Mesodermal cell (in vitro differentiated cells): ENCODE measurements around the gene CEP112.

Experiments
- H3K27ac ChIP-seq: 2 replicates; pipeline ENCODE4 v1.7.0; 2013; ENCODE audit warnings: mild to moderate bottlenecking, low read depth, low read length, moderate library complexity; ENCODE audit not compliant: severe bottlenecking
- H3K36me3 ChIP-seq: 2 replicates; pipeline ENCODE4 v1.7.1; 2013; ENCODE audit warnings: mild to moderate bottlenecking, low read length, moderate library complexity; ENCODE audit not compliant: control insufficient read depth, insufficient read depth
- H3K4me1 ChIP-seq: one replicate; pipeline ENCODE4 v1.7.1; 2013; ENCODE audit warnings: mild to moderate bottlenecking, low read length; ENCODE audit not compliant: insufficient read depth, control insufficient read depth, poor library complexity, severe bottlenecking
- H3K4me3 ChIP-seq: 2 replicates; pipeline ENCODE4 v1.7.0; 2013; ENCODE audit warnings: low read length, control low read depth, mild to moderate bottlenecking; ENCODE audit not compliant: insufficient read depth, poor library complexity, severe bottlenecking; ENCODE audit errors: extremely low read depth
- H3K9me3 ChIP-seq: 2 replicates; pipeline ENCODE4 v1.7.1; 2013; ENCODE audit warnings: mild to moderate bottlenecking, low read length, moderate library complexity; ENCODE audit not compliant: control insufficient read depth
- WGBS, 2 experiments: methylation state at CpG; one replicate each; pipeline ENCODE4 v1.1.5; 2013; ENCODE audit warnings: missing lambda C conversion rate in 2 of 2; ENCODE audit not compliant: insufficient coverage in 2 of 2; 5-methylcytosine and 5-hydroxymethylcytosine counted together

The CEP112 gene

DNA sequence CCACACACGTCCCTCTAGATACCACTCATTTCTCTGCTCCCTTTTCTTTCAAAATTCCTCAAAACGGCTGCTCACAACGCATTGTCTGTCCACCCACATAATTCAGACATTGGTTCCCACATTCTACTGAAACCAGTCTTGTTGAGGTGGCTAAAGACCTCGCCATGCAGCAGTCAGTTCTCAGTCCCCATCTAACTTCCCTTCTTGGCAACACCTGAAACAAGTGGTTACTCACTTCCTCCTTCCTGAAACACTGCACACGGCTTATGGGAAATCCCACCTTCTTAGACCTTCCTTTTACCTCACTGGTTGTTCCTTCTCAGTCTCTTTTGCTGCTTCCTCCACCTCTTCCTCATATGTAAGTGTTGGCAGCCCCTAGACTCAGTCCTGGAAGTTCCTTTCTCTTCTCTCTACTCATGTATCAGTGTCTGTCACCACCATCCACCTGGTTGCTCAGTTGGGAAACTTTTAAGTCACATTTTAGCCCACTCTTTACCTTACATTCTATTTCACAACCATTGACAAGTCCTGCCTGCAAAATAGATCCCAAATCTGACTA, 277.1 kb downstream of the CEP112 start:
- H3K27ac ChIP-seq, result no peak overlapping the region
- H3K4me1 ChIP-seq, result peaks cover 7% of the 10 kb centered on the region
- 92 to 96% methylated on average over 5 of the region's 5 CpGs for WGBS, 2 experiments
- no peaks in the 10 kb centered on the region for H3K9me3 ChIP-seq
- H3K4me3 ChIP-seq, result no peak overlapping the region
- no peaks in the 10 kb centered on the region for H3K36me3 ChIP-seq

DNA sequence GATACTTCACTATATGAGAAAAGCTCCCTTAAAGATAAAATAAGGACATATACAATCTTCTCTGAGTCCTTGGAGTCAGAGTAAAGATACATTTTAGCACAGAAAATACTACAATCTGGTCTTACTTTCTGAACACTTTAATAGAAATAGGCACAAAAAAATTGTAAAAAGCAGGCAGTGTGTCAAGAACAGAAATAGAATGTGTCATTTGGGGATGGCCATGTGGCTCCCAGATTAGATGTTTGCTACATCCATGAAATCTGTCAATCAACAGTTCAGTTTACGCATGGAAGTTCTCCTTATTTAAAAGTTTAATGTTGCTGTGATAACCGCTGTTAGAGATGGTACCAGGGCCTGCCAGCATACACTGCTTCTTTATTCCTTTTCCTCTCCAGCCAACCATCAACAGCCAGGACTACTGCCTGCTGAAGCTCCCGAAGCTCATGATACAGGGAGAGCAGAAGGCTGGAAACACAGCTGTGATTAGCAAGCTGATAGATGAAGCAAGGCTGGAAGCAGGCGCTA, 278.5 kb downstream of the CEP112 start:
- Histone ChIP-seq H3K9me3 (no peaks in the 10 kb centered on the region), H3K4me1 (peaks cover 2% of the 10 kb centered on the region), H3K36me3 (no peaks in the 10 kb centered on the region), H3K4me3 (no peak overlapping the region), H3K27ac (no peak overlapping the region)
- WGBS, 2 experiments, result 83% methylated on average over 1 of the region's 4 CpGs; no CpG with 5 or more reads in 1 of the 2 experiments

DNA sequence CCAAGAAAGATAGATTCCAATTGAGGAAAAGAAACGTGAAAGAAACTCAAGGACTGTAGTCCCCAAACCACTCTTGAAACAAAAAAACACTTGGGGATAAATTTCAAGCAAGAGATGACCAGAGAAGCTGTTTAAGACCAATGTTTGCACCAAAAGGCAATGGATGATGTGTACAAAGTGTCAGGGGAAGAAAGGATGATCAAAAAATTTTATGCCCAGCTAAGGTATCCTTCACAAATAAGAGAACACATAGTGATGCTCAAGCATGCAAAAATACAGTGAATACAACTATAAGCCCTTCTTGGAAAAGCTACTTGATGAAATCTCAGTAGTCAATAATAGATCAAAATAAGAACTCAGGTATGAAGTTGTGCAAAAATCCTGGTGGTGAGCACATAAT, 281.1 kb downstream of the CEP112 start:
- Histone ChIP-seq H3K9me3 (no peaks in the 10 kb centered on the region), H3K4me1 (no peaks in the 10 kb centered on the region), H3K4me3 (no peak overlapping the region), H3K36me3 (no peaks in the 10 kb centered on the region), H3K27ac (no peak overlapping the region)
- 100% methylated on average over 1 of the region's 1 CpG; no CpG with 5 or more reads in 1 of the 2 experiments for WGBS, 2 experiments

GRCh38 chr17:65902831-65903522, 289.0 kb downstream of the CEP112 start:
- no peaks in the 10 kb centered on the region for H3K36me3 ChIP-seq
- no peaks in the 10 kb centered on the region for H3K4me1 ChIP-seq
- H3K27ac ChIP-seq, result no peak overlapping the region
- H3K9me3 ChIP-seq, result no peaks in the 10 kb centered on the region
- no peak overlapping the region for H3K4me3 ChIP-seq
- 64 to 78% methylated on average over 5 to 6 of the region's 11 CpGs for WGBS, 2 experiments

DNA sequence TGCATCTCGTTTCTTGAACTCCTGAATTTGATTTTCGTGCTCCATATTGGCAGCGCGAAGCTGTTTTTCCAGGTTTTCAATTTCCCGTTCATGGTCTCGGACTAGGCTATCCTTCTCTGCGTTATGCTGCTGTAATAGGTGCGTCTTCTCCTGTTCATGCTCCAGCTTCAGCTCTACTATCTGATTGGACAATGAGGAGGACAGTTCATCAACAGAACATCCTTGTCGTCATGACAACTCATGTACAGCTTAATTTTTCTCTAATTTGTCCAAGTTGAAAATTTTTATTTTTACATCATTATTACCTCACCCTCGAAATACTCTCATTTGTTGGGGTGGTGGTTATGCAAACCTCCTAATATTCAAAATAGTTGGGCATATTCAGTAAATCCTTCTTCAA, 289.8 kb downstream of the CEP112 start:
- no peak overlapping the region for H3K27ac ChIP-seq
- no peaks in the 10 kb centered on the region for H3K9me3 ChIP-seq
- 94 to 97% methylated on average over 8 of the region's 10 CpGs for WGBS, 2 experiments
- H3K4me3 ChIP-seq, result no peak overlapping the region
- no peaks in the 10 kb centered on the region for H3K36me3 ChIP-seq
- H3K4me1 ChIP-seq, result no peaks in the 10 kb centered on the region

- no peak overlapping the region for H3K27ac ChIP-seq
- H3K4me3 ChIP-seq, result no peak overlapping the region
- no peaks in the 10 kb centered on the region for H3K4me1 ChIP-seq
- no peaks in the 10 kb centered on the region for H3K36me3 ChIP-seq
- no peaks in the 10 kb centered on the region for H3K9me3 ChIP-seq
These were observed 290.5 kb downstream of the CEP112 start for GRCh38 chr17:65901394-65901793.

DNA sequence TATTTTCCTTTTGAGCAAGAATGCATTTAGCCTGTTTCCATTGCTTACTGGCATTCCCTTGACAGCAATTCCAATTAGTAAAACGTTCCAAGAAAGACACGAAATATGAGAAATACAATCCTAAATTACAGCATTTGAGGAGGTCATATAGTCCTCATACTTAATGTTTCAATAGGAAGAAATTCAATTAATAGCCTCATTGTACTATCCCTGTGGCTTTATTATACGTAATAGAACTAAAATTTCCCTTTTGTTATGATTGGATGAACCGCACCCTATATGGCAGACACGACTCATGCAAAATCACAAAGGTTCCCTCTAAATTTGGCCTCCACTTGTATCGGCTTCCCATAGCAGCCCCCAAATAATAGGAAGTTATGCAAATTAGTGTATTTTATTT, 291.7 kb downstream of the CEP112 start:
- WGBS, 2 experiments, result 83 to 90% methylated on average over 2 to 4 of the region's 6 CpGs
- no peaks in the 10 kb centered on the region for H3K9me3 ChIP-seq
- no peak overlapping the region for H3K4me3 ChIP-seq
- no peak overlapping the region for H3K27ac ChIP-seq
- no peaks in the 10 kb centered on the region for H3K36me3 ChIP-seq
- H3K4me1 ChIP-seq, result no peaks in the 10 kb centered on the region

GRCh38 chr17:65898651-65899050, 293.3 kb downstream of the CEP112 start:
- Histone ChIP-seq H3K36me3 (no peaks in the 10 kb centered on the region), H3K27ac (no peak overlapping the region), H3K4me3 (no peak overlapping the region), H3K9me3 (no peaks in the 10 kb centered on the region), H3K4me1 (no peaks in the 10 kb centered on the region)
- WGBS, 2 experiments, result 86% methylated on average over 2 of the region's 3 CpGs; no CpG with 5 or more reads in 1 of the 2 experiments

DNA sequence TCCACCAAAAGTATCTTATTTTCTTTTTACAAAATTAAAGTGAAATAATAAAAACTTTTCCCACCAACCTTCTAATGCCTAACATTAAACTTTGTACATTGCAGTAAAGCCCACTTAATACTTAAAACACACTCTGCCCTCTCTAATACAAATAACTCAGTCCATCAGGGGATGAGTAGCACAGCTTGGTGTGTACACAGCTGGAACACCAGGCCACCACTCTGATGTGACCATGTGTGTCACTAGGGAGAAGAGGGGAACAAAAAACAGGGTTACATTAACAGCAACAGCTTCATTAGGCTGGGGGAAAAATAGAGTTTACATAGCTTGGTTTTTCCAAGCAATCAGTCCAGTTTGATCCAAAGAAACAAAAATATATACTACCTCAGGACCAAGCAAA, 295.0 kb downstream of the CEP112 start:
- H3K4me1 ChIP-seq, result no peaks in the 10 kb centered on the region

GRCh38 chr17:65895969-65896368, 296.0 kb downstream of the CEP112 start:
- H3K36me3 ChIP-seq, result no peaks in the 10 kb centered on the region
- H3K4me3 ChIP-seq, result no peak overlapping the region
- H3K9me3 ChIP-seq, result no peaks in the 10 kb centered on the region
- H3K4me1 ChIP-seq, result no peaks in the 10 kb centered on the region
- no peak overlapping the region for H3K27ac ChIP-seq

More for the DNA sequence above, 295.0 kb downstream of the CEP112 start:
- Histone ChIP-seq H3K4me3 (no peak overlapping the region), H3K27ac (no peak overlapping the region), H3K36me3 (no peaks in the 10 kb centered on the region), H3K9me3 (no peaks in the 10 kb centered on the region)

GRCh38 chr17:65893692-65894279, 298.1 kb downstream of the CEP112 start:
- Histone ChIP-seq H3K36me3 (no peaks in the 10 kb centered on the region), H3K4me1 (no peaks in the 10 kb centered on the region), H3K4me3 (no peak overlapping the region), H3K27ac (no peak overlapping the region), H3K9me3 (no peaks in the 10 kb centered on the region)
- WGBS, 2 experiments, result 100% methylated on average over 1 of the region's 3 CpGs; no CpG with 5 or more reads in 1 of the 2 experiments
